B cell (primary cell): ENCODE measurements around the gene HAP1.

ENCODE experiments used
- CTCF ChIP-seq: fragments of 200-600 bp; IDR thresholded peaks from one replicate; pipeline ENCODE4 v1.8.0; 2022; ENCODE audit warnings: antibody characterized with exemption, mild to moderate bottlenecking
- EZH2 ChIP-seq: IDR thresholded peaks from 2 replicates; pipeline ENCODE4 v1.6.1; 2012; ENCODE audit warnings: borderline replicate concordance, low read depth, mild to moderate bottlenecking, moderate library complexity, low read length; ENCODE audit not compliant: insufficient read depth, poor library complexity, severe bottlenecking

GRCh38 chr17:41762391-41762790 lies 27.9 kb upstream of the HAP1 start:
- TF ChIP-seq CTCF (no peak), EZH2 (no peak)
